Sigmoid colon (tissue), 4 donors: Measurements from ENCODE around the gene MGA.

Source experiments
- EP300 ChIP-seq, 4 donors: sonication (generic); formaldehyde crosslinking; IDR thresholded peaks; one replicate each; pipeline ENCODE4 v1.6.1; 2017; ENCODE audit warnings: antibody characterized with exemption in 4 of 4
- POLR2A ChIP-seq, 2 donors: fragments of 450-650 bp; IDR thresholded peaks; one replicate each; pipeline ENCODE4 v1.6.1; 2016; ENCODE audit warnings: antibody characterized with exemption in 2 of 2, mild to moderate bottlenecking in 2 of 2, moderate library complexity in 2 of 2
- TF ChIP-seq, protein P1 (sequence below), 4 experiments: fragments of 450-650 bp in 3 of 4; fragments of 200-600 bp in 1 of 4; IDR thresholded peaks; one replicate each; pipeline ENCODE4 v1.5.1; 2016 to 2019; ENCODE audit warnings: antibody characterized with exemption in 4 of 4, mild to moderate bottlenecking in 3 of 4, moderate library complexity in 2 of 4

DNA sequence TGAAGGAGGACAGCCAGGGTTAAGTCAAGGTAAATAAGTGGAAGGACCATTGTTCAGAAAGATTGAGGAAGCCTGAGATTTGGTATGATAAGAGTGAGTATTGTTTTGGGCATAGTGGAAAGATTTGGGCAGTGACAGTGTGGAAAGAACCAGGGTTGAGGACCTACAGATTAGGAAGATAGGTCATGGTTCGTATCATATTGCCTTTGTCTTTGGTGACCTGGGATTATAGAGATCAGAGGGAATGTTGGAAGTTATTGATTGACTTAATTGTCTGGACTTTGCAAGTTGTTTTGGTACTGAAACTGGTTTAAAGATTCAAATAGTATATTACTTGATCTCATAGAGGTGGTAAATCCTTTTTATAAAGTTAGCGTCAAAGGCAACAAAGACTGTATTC lies 23.1 kb upstream of the MGA start:
- TF ChIP-seq, protein P1, sequence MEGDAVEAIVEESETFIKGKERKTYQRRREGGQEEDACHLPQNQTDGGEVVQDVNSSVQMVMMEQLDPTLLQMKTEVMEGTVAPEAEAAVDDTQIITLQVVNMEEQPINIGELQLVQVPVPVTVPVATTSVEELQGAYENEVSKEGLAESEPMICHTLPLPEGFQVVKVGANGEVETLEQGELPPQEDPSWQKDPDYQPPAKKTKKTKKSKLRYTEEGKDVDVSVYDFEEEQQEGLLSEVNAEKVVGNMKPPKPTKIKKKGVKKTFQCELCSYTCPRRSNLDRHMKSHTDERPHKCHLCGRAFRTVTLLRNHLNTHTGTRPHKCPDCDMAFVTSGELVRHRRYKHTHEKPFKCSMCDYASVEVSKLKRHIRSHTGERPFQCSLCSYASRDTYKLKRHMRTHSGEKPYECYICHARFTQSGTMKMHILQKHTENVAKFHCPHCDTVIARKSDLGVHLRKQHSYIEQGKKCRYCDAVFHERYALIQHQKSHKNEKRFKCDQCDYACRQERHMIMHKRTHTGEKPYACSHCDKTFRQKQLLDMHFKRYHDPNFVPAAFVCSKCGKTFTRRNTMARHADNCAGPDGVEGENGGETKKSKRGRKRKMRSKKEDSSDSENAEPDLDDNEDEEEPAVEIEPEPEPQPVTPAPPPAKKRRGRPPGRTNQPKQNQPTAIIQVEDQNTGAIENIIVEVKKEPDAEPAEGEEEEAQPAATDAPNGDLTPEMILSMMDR (IDR thresholded peaks at IDR 0.05), result no peak
- no peak for TF ChIP-seq EP300 (IDR thresholded peaks at IDR 0.05)
- no peak for TF ChIP-seq POLR2A (IDR thresholded peaks at IDR 0.05)
